Ishikawa (cell line): Measurements from ENCODE around the gene AGXT.

Experiments used
- CEBPB ChIP-seq: IDR thresholded peaks from 2 replicates; pipeline ENCODE4 v1.6.1; 2012
- CREB1 ChIP-seq: IDR thresholded peaks from 2 replicates; pipeline ENCODE4 v1.6.1; 2012; ENCODE audit warnings: low read depth
- EGR1 ChIP-seq: IDR thresholded peaks from 2 replicates; pipeline ENCODE4 v1.6.1; 2012
- EP300 ChIP-seq: IDR thresholded peaks from 2 replicates; pipeline ENCODE4 v1.6.1; 2012; ENCODE audit warnings: borderline replicate concordance
- FOXM1 ChIP-seq: IDR thresholded peaks from 2 replicates; pipeline ENCODE4 v1.6.1; 2012; ENCODE audit warnings: low read depth, borderline replicate concordance
- NFIC ChIP-seq: IDR thresholded peaks from 2 replicates; pipeline ENCODE4 v1.6.1; 2012
- RAD21 ChIP-seq: IDR thresholded peaks from 2 replicates; pipeline ENCODE4 v1.6.1; 2012; ENCODE audit warnings: low read depth
- TAF1 ChIP-seq: IDR thresholded peaks from 2 replicates; pipeline ENCODE4 v1.6.1; 2012; ENCODE audit warnings: low read depth, mild to moderate bottlenecking
- TCF12 ChIP-seq: IDR thresholded peaks from 2 replicates; pipeline ENCODE4 v1.6.1; 2012; ENCODE audit warnings: low read depth
- TEAD4 ChIP-seq: IDR thresholded peaks from 2 replicates; pipeline ENCODE4 v1.6.1; 2012
- YY1 ChIP-seq: IDR thresholded peaks from 2 replicates; pipeline ENCODE4 v1.6.1; 2012; ENCODE audit warnings: low read depth
- ZBTB7A ChIP-seq: IDR thresholded peaks from 2 replicates; pipeline ENCODE4 v1.6.1; 2012; ENCODE audit warnings: low read depth
- TF ChIP-seq, protein P1 (sequence below): IDR thresholded peaks from 2 replicates; pipeline ENCODE4 v1.6.1; 2012
- TF ChIP-seq, protein P2 (sequence below): IDR thresholded peaks from 2 replicates; pipeline ENCODE4 v1.6.1; 2012
- TF ChIP-seq, protein P3 (sequence below): IDR thresholded peaks from 2 replicates; pipeline ENCODE4 v1.6.1; 2012; ENCODE audit warnings: low read depth, mild to moderate bottlenecking

Gene AGXT

DNA sequence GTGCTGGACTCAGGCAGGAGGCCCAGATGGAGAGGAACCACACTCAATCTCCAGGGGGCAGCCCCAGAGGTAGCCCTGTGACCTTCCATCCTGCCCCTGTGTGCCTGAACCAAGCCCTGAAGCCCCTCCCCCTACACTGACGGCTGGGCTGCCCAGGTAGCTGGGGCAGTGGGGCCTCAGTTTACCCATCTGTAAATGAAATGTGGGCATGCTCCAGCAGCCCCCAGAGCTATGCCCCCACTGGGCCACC is 53.3 kb downstream of the AGXT start:
- TF ChIP-seq TCF12: no peak
- no peak for TF ChIP-seq CEBPB
- TF ChIP-seq, protein P1, sequence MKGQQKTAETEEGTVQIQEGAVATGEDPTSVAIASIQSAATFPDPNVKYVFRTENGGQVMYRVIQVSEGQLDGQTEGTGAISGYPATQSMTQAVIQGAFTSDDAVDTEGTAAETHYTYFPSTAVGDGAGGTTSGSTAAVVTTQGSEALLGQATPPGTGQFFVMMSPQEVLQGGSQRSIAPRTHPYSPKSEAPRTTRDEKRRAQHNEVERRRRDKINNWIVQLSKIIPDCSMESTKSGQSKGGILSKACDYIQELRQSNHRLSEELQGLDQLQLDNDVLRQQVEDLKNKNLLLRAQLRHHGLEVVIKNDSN: no peak
- TF ChIP-seq, protein P2, sequence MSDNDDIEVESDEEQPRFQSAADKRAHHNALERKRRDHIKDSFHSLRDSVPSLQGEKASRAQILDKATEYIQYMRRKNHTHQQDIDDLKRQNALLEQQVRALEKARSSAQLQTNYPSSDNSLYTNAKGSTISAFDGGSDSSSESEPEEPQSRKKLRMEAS: no peak
- TF ChIP-seq EP300: no peak
- TF ChIP-seq FOXM1: no peak
- no peak for TF ChIP-seq CREB1
- no peak for TF ChIP-seq TEAD4
- TF ChIP-seq, protein P3, sequence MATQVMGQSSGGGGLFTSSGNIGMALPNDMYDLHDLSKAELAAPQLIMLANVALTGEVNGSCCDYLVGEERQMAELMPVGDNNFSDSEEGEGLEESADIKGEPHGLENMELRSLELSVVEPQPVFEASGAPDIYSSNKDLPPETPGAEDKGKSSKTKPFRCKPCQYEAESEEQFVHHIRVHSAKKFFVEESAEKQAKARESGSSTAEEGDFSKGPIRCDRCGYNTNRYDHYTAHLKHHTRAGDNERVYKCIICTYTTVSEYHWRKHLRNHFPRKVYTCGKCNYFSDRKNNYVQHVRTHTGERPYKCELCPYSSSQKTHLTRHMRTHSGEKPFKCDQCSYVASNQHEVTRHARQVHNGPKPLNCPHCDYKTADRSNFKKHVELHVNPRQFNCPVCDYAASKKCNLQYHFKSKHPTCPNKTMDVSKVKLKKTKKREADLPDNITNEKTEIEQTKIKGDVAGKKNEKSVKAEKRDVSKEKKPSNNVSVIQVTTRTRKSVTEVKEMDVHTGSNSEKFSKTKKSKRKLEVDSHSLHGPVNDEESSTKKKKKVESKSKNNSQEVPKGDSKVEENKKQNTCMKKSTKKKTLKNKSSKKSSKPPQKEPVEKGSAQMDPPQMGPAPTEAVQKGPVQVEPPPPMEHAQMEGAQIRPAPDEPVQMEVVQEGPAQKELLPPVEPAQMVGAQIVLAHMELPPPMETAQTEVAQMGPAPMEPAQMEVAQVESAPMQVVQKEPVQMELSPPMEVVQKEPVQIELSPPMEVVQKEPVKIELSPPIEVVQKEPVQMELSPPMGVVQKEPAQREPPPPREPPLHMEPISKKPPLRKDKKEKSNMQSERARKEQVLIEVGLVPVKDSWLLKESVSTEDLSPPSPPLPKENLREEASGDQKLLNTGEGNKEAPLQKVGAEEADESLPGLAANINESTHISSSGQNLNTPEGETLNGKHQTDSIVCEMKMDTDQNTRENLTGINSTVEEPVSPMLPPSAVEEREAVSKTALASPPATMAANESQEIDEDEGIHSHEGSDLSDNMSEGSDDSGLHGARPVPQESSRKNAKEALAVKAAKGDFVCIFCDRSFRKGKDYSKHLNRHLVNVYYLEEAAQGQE: no peak
- TF ChIP-seq RAD21: no peak
- no peak for TF ChIP-seq NFIC
- no peak for TF ChIP-seq EGR1
- no peak for TF ChIP-seq TAF1
- TF ChIP-seq YY1: no peak
- no peak for TF ChIP-seq ZBTB7A

DNA sequence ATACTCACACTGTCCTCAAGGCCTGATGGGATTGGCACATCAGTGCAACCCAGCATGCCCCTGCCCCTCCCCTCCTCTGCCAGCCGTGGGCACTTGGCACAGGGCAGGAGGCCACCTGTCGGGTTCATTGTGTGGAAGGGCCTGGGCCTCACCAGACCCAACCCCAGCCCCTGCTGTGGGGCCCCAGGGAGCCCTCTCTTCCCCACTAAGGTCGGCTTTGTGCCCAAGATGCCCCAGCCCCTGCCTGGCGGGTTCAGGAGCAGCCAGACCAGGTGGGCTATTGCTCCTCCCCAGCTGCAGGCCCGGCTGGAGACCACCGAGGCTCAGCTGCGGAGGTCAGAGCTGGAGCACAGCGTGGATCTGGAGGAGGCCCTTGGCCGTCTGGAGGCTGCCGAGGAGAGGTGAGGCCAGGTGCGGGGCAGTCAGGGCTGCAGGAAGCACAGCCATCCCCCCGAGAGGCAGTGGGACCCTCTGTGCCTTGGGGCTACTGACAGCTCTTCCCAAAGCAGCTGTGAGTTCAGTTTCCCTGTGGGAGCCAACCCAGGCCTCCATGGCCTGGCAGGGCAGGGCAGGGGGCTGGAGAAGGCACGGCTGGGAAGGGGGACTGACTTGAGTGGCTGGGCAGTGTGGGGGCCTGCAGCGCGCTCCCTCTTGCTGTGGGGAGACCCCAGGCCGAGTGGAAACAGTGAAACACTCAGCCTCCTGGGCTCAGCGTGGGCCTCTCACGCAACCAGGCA is 53.8 kb downstream of the AGXT start:
- TF ChIP-seq TCF12: peak; percentile 99
- no peak for TF ChIP-seq CREB1
- no peak for TF ChIP-seq YY1
- peak; percentile 86 for TF ChIP-seq FOXM1
- TF ChIP-seq, protein P1: peak; percentile 38; the same call in 1 of the 2 replicates
- TF ChIP-seq ZBTB7A: peak; percentile 86
- no peak for TF ChIP-seq EGR1
- no peak for TF ChIP-seq RAD21
- peak; percentile 56; the same call in 1 of the 2 replicates for TF ChIP-seq CEBPB
- TF ChIP-seq, protein P3: no peak
- peak; percentile 100 for TF ChIP-seq NFIC
- peak; percentile 96 for TF ChIP-seq EP300
- no peak for TF ChIP-seq TAF1
- peak; percentile 82 for TF ChIP-seq TEAD4
- TF ChIP-seq, protein P2: peak; percentile 35; the same call in 1 of the 2 replicates

DNA sequence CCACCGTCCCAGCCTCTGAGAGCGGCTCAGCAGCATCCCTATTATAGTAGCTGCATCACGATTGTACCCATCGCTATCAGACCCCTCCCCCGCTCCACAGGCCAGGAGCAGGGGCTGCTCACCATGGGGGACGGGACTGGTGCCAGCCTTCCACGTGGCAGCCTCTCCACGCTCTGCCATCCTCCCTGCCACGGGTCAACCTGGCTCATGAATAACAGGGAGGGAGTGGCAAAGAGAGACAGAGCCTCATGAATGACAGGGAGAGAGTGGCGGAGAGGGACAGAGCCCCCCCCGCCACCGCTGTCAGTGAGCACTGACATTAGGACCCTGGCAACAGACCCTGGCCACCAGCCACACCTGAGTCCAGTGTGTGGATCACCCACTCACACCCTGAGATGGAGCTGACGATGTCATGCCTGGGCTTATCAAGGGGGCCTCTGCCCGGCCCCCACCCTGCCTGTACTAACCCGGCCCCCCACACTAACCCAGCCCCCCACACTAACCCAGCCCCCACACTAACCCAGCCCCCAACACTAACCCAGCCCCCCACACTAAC is 54.4 kb downstream of the AGXT start:
- TF ChIP-seq CREB1 (no peak), TAF1 (no peak), YY1 (no peak), EGR1 (no peak), ZBTB7A (no peak), CEBPB (no peak), RAD21 (no peak), EP300 (peak; percentile 37; the same call in 1 of the 2 replicates), NFIC (peak; percentile 89), TEAD4 (no peak), TCF12 (no peak), FOXM1 (no peak)
- TF ChIP-seq, protein P1: peak; percentile 37; the same call in 1 of the 2 replicates
- TF ChIP-seq, protein P3: no peak
- TF ChIP-seq, protein P2: peak; percentile 79
